Loucy (cell line): Measurements from ENCODE around the gene FSTL5.

Experiments
- EZH2phosphoT487 ChIP-seq: fragments of 200-600 bp; IDR thresholded peaks from 2 replicates; pipeline ENCODE4 v1.6.1; 2018; ENCODE audit warnings: antibody characterized with exemption, mild to moderate bottlenecking, moderate library complexity, borderline replicate concordance
- TF ChIP-seq, protein P1 (sequence below): fragments of 200-600 bp; sonication (generic); conservative IDR thresholded peaks from 2 replicates; pipeline ENCODE4 v1.5.1; 2014; ENCODE audit warnings: mild to moderate bottlenecking, antibody characterized with exemption, low read length

DNA sequence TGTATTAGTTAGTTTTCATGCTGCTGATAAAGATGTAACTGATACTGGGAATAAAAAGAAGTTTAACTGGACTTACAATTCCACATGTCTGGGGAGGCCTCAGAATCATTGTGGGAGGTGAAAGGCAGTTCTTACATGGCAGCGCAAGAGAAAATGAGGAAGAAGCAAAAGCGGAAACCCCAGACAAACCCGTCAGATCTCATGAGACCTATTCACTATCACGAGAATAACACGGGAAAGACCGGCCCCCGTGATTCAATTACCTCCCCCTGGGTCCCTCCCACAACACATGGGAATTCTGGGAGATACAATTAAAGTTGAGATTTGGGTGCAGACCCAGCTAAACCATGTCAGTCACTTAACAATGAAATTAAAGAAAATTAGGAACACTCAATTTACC, 499.1 kb downstream of the FSTL5 start:
- TF ChIP-seq, protein P1, sequence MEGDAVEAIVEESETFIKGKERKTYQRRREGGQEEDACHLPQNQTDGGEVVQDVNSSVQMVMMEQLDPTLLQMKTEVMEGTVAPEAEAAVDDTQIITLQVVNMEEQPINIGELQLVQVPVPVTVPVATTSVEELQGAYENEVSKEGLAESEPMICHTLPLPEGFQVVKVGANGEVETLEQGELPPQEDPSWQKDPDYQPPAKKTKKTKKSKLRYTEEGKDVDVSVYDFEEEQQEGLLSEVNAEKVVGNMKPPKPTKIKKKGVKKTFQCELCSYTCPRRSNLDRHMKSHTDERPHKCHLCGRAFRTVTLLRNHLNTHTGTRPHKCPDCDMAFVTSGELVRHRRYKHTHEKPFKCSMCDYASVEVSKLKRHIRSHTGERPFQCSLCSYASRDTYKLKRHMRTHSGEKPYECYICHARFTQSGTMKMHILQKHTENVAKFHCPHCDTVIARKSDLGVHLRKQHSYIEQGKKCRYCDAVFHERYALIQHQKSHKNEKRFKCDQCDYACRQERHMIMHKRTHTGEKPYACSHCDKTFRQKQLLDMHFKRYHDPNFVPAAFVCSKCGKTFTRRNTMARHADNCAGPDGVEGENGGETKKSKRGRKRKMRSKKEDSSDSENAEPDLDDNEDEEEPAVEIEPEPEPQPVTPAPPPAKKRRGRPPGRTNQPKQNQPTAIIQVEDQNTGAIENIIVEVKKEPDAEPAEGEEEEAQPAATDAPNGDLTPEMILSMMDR: no peak
- TF ChIP-seq EZH2phosphoT487: no peak
